ENCODE data around the gene MMP12.
A peak's percentile ranks its signal among the peaks of the same experiment; 100 is the strongest.

Gene MMP12

GRCh38 chr11:102849311-102849710, 25.5 kb downstream of the MMP12 start:
- no peak for FAIRE-seq

- no peak for FAIRE-seq
Observed at GRCh38 chr11:102846292-102846691, 28.5 kb downstream of the MMP12 start.

GRCh38 chr11:102843489-102843888, 31.3 kb downstream of the MMP12 start, which contains the start of gene MMP3:
Gene MMP3 (minus strand): TSS chr11:102843609. CDS start chr11:102843546, 63 bp downstream.
- FAIRE-seq: no peak

DNA sequence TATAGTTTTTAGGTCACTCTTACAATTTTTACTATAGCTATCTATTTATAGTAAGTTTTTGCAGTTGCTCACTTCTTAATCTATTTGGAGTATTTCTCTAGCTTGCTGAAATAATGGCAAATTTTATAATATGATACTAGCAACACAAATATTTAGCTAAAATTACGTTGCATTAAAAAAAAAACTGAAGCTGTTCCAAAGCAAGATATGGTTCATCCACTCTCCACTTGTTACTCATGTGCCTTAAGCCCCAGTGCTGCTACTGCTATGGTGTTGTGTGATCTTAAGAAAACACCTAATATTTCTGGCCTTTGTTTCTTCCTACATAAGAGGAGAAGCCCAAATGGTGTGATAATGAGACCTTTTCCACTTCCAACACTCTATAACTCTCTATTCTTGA, 31.9 kb downstream of the MMP12 start:
- no peak for FAIRE-seq

GRCh38 chr11:102840018-102840417, 34.8 kb downstream of the MMP12 start:
- FAIRE-seq: no peak

DNA sequence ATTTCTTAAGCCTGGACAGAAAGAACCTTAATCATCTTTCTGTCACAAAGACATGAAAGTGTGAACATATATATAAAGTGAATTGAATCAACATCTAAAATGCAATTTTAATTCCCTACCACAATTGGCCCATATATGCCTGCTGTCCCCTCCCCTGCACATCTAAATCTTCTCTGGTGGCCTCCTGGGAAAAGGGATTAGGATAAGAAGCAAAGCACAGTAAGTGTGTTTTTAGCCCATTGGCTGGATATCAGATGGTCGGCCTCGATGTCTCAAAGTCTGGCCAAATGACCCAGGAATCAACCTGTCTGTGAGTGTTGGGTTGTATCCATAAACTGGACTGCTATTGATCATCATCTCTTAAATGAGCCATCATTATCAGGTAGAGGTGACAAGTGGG, 37.1 kb downstream of the MMP12 start:
- no peak for FAIRE-seq

DNA sequence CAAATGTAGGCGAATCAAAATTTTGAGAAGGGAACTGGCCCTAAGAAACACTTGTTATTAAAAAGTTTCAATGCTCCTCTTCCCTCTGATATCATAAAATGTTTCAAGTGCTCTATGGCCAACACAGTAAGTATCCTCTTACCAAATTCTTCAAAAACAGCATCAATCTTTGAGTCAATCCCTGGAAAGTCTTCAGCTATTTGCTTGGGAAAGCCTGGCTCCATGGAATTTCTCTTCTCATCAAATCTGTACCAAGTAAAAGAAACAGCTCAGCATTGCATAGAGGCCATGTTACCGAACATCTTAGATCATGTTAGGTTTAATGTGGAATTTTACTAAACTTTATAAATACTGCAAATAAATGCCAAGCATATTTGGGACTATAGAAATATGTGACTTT, 37.6 kb downstream of the MMP12 start:
- no peak for FAIRE-seq

DNA sequence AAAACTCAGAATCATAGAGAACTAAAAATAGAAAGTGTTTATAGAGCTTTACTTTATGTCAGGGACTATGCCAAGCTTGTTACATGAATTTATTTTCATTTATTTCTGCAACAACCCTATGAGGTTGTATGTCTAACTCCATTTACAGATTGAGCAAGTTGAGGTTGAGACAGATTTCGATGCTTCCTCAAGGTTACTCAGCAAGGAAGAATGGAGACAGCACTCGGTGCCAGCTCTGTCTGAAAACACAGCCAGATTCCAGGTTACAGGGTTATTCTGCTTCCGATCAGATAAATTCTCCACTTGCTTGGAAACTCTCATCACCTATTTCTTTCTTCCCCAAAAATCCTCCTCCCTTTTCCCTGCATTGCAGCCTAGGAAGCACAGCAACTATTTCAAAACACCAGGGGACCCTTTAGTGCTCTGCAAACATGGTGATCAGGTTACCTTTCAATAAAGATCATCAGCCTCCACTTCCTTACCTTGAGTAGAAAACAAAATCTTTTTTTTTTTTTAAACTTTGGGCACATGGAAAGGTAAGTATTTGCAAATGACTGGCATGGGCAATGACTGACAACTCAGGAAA, 38.4 kb downstream of the MMP12 start:
- no peak for FAIRE-seq

DNA sequence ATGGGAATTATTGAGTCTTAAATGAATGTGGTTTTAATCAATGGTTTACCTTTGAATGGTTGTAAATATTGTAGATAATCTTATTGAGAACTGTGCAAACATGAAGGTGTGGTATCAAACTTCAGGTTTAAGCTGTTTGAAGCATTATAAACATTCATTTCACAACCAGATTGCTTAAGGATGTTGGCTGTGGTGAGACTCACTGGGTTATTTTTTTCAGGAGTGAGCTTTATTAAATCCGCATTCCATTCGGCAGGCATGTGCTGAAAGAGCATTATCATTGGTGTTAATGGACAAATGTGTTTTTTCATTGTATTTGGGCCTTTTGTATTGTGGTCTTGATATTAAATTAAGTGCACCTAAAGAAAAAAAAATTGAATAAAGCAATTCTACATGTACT, 41.1 kb downstream of the MMP12 start:
- FAIRE-seq: no peak

GRCh38 chr11:102832612-102833011, 42.2 kb downstream of the MMP12 start:
- no peak for FAIRE-seq

- FAIRE-seq: no peak
Observed at GRCh38 chr11:102831489-102832440, 43.0 kb downstream of the MMP12 start.

DNA sequence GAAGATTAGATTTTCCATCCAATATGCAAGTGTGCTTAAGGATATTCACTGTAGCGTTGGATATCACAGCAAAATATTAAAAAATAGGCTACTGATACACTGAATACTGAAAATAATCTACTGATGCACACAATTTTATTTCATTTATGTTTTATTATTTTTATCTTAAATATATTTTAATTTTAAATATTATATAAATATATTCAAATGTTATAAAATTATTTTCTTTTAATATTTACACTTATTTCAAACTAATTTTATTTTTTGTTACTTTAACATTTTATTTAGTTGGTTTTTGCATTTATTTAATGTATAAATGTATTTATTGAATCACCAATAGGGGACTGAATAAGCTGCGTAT, 43.7 kb downstream of the MMP12 start:
- FAIRE-seq: peak; percentile 92

- no peak for FAIRE-seq
Observed at GRCh38 chr11:102830001-102830727, 44.6 kb downstream of the MMP12 start.

DNA sequence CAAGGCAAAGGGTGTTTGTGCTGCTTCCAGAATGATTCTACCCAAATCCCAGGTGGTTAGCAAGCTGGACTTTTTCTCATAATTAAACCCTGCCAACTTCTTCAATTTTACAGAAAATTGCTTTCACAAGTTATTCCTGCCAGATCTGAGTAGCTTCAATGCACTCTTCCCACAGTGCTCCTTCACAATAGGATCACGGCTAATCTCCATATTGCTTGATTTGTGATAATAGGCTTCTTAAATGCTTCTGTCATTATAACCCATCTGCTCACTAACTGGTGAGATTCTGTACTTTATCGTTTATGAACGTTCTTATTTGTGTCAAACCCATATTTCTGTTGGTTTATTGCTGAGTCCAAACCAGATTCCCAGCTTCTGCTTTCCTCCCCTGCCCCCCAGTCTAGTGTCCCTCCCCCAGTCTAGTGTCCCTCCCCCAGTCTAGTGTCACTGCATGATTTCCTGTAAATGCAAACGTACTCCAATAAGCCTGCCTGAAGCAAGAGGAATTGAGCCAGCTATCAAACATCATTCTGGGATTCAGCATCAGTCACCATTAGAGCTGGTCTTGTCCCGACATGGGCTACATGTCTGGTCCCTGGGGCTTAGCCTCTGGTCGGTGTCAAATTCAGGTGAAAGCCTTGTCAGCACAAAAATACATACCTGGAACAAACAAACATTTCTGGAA, 45.3 kb downstream of the MMP12 start:
- FAIRE-seq: no peak

DNA sequence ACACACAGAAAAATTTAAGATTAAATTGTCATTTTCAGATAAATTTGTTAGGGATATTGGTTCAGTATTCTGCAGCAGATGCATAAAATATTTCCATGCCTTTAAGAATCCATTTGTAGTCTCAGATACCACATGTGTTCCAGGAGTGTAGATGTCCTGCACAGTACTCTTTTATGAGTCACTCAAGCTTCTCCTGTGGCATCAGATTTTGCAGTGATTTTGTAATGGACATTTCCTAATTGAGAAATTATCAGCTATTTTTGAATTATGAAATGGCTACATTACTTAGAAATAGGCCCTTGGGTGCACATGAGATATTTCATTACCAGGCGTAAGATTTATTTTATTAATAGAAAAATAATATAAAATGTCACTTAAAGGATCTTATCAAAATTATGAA, 50.2 kb downstream of the MMP12 start:
- no peak for FAIRE-seq

DNA sequence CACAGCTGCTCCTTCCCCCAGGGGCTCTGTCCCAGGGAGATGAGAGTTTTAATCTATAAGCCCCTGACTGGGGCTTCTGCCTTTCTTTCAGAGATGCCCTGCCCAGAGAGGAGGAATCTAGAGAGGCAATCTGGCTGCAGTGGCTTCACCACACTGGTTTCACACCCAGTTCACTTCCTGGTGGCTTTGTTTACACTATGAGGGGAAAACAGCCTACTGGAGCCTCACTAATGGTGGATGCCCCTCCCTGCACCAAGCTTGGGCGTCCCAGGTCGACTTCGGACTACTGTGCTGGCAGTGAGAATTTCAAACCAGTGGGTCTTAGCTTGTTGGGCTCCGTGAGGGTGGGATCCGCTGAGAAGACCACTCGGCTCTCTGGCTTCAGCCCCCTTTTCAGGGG, 55.3 kb downstream of the MMP12 start:
- no peak for FAIRE-seq

- no peak for FAIRE-seq
Observed at GRCh38 chr11:102813484-102813883, 61.3 kb downstream of the MMP12 start.
